Measurements from ENCODE around the gene DHX35. TPM values are rescaled to one million over a fixed set of nuclear protein-coding genes. Genes with fewer than 3 reads are reported as not detected.

Gene DHX35
- total and polyA plus RNA-seq, 10 of the 15 experiments (the other 5 are each of a cell fraction or from before 2014, with no cell fraction given) = 4.3 to 21.6 (median 14.9) TPM

DNA sequence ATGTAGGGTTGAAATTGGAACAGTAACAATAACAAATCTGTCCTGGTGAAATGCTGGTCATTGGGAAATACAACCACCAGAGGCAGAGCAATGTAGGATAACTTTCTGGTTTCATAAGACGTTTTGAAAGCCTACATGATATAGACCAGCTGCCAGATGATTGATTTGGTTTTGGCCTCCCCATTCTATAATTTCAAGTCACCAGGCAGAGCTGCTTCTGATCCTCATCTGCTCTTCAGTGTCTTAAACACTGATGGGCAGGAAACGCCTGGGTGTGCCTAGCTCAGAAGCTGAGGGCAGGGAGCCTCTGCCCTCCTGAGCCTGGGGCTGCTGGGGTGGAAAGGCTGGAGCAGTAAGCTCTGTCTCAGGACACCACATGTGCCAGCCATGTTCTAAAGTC lies 24.5 kb downstream of the DHX35 start:
- ChIA-PET SMC1A (ENCODE audit: uncharacterized antibody, unreplicated experiment) (interaction anchor here (0.8 to 14.8 kb wide), 8 partner anchors 8 to 60 kb away, joined by 3 to 237 read pairs (median 8); partner anchors contain the start of genes DHX35 and FAM83D), RAD21 (ENCODE audit: unreplicated experiment) (interaction anchor here (0.8 to 6.4 kb wide), 6 partner anchors 10 to 96 kb away, joined by 3 to 75 read pairs (median 5); partner anchors contain the start of gene DHX35), CTCF (interaction anchor here (0.6 to 4.7 kb wide), 9 partner anchors 9 to 144 kb away, joined by 3 to 33 read pairs (median 5); partner anchors contain the start of gene DHX35), POLR2A (interaction anchor here (0.6 to 5.6 kb wide), 4 partner anchors 10 to 23 kb away, joined by 3 to 36 read pairs (median 16); partner anchors contain the start of gene DHX35)
- Histone ChIP-seq H3K36me3 (ENCODE audit: control insufficient read depth in 2 of 2, insufficient read depth in 2 of 2, low read length in 1 of 2) (peaks cover 0 to 3% of the 10 kb centered on the region in 2 experiments; a peak in 1 of 4 replicates), H3K79me2 (ENCODE audit: control insufficient read depth, insufficient read depth, low read length) (peaks cover 2% of the 10 kb centered on the region), H4K20me1 (ENCODE audit: control insufficient read depth, insufficient read depth) (no peaks in the 10 kb centered on the region), H3K4me3 (0 out of 2 replicates have a peak overlapping the region, but pooled peaks have one; percentile 22), H3K4me1 (ENCODE audit: control insufficient read depth, insufficient read depth, low read length) (peaks cover 34% of the 10 kb centered on the region), H2AFZ (ENCODE audit: control insufficient read depth, low read depth, low read length) (peak overlapping the region; percentile 32), H3K9ac (ENCODE audit: control insufficient read depth, insufficient read depth, low read length) (peak overlapping the region; percentile 65), H3K9me3 (replicated peaks; ENCODE audit: control insufficient read depth, insufficient read depth, low read length) (no peaks in the 10 kb centered on the region), H3K27me3 (replicated peaks in 1 of 2; ENCODE audit: control insufficient read depth in 2 of 2, insufficient read depth in 2 of 2, low read length in 1 of 2) (no peaks in the 10 kb centered on the region), H3K4me2 (ENCODE audit: control insufficient read depth, insufficient read depth) (peak overlapping the region; percentile 80), H3K27ac (ENCODE audit: control insufficient read depth, insufficient read depth) (peak overlapping the region; percentile 91)
- WGBS (ENCODE audit: insufficient coverage, insufficient replicate concordance, low lambda C conversion rate, missing lambda C conversion rate) = 3% methylated on average over 2 of the region's 2 CpGs
- FAIRE-seq (no peak), DNase-seq (ENCODE audit: low read depth, low spot score) (peak; percentile 26), ATAC-seq (peak; percentile 73)
- intact Hi-C loops (cut with micrococcal nuclease; ENCODE audit: unreplicated experiment) = loop anchor here (2.0 kb wide), 1 partner anchor 34 kb away; no protein-coding TSS in a partner anchor
- in situ Hi-C loops (cut with MboI) = no loop called here
- no TSS peak for BruUV-seq (replicated peaks)
- TF ChIP-seq ATF7 (IDR thresholded peaks at IDR 0.05; ENCODE audit: low read depth) (no peak), TCF12 (IDR thresholded peaks at IDR 0.05; ENCODE audit: low read depth, low read length) (peak; percentile 76), HDAC6 (IDR thresholded peaks at IDR 0.05; ENCODE audit: unreplicated experiment) (no peak), RUNX3 (IDR thresholded peaks at IDR 0.05; ENCODE audit: low read length) (peak; percentile 36), ZNF384 (IDR thresholded peaks at IDR 0.05; ENCODE audit: borderline replicate concordance, low read depth, low read length) (no peak), POLR2A (IDR thresholded peaks at IDR 0.05; ENCODE audit: low read depth, low read length) (no peak), NFXL1 (IDR thresholded peaks at IDR 0.05; ENCODE audit: borderline replicate concordance) (no peak), DPF2 (IDR thresholded peaks at IDR 0.05) (no peak), FOS (IDR thresholded peaks at IDR 0.05; ENCODE audit: borderline replicate concordance, extremely low read depth, insufficient read length) (no peak), CEBPB (IDR thresholded peaks at IDR 0.05; ENCODE audit: borderline replicate concordance in 1 of 2, low read depth in 2 of 2, low read length in 2 of 2) (no peak), TCF3 (IDR thresholded peaks at IDR 0.05; ENCODE audit: borderline replicate concordance, insufficient read depth, low read depth, low read length) (peak; percentile 83; the same call in 1 of the 2 replicates)
- TF ChIP-seq, protein P1, sequence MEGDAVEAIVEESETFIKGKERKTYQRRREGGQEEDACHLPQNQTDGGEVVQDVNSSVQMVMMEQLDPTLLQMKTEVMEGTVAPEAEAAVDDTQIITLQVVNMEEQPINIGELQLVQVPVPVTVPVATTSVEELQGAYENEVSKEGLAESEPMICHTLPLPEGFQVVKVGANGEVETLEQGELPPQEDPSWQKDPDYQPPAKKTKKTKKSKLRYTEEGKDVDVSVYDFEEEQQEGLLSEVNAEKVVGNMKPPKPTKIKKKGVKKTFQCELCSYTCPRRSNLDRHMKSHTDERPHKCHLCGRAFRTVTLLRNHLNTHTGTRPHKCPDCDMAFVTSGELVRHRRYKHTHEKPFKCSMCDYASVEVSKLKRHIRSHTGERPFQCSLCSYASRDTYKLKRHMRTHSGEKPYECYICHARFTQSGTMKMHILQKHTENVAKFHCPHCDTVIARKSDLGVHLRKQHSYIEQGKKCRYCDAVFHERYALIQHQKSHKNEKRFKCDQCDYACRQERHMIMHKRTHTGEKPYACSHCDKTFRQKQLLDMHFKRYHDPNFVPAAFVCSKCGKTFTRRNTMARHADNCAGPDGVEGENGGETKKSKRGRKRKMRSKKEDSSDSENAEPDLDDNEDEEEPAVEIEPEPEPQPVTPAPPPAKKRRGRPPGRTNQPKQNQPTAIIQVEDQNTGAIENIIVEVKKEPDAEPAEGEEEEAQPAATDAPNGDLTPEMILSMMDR (IDR thresholded peaks at IDR 0.05 in 2 of 3, conservative IDR thresholded peaks at IDR 0.05 in 1 of 3; ENCODE audit: control insufficient read depth in 2 of 3, extremely low read depth in 1 of 3, insufficient read depth in 1 of 3, low read depth in 3 of 3, low read length in 3 of 3) = 0 out of 6 replicates have a peak, but pooled peaks of 1 of the 3 experiments have one; percentile 9
- TF ChIP-seq, protein P2, sequence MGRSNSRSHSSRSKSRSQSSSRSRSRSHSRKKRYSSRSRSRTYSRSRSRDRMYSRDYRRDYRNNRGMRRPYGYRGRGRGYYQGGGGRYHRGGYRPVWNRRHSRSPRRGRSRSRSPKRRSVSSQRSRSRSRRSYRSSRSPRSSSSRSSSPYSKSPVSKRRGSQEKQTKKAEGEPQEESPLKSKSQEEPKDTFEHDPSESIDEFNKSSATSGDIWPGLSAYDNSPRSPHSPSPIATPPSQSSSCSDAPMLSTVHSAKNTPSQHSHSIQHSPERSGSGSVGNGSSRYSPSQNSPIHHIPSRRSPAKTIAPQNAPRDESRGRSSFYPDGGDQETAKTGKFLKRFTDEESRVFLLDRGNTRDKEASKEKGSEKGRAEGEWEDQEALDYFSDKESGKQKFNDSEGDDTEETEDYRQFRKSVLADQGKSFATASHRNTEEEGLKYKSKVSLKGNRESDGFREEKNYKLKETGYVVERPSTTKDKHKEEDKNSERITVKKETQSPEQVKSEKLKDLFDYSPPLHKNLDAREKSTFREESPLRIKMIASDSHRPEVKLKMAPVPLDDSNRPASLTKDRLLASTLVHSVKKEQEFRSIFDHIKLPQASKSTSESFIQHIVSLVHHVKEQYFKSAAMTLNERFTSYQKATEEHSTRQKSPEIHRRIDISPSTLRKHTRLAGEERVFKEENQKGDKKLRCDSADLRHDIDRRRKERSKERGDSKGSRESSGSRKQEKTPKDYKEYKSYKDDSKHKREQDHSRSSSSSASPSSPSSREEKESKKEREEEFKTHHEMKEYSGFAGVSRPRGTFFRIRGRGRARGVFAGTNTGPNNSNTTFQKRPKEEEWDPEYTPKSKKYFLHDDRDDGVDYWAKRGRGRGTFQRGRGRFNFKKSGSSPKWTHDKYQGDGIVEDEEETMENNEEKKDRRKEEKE (IDR thresholded peaks at IDR 0.05) = no peak
- TF ChIP-seq, protein P3, sequence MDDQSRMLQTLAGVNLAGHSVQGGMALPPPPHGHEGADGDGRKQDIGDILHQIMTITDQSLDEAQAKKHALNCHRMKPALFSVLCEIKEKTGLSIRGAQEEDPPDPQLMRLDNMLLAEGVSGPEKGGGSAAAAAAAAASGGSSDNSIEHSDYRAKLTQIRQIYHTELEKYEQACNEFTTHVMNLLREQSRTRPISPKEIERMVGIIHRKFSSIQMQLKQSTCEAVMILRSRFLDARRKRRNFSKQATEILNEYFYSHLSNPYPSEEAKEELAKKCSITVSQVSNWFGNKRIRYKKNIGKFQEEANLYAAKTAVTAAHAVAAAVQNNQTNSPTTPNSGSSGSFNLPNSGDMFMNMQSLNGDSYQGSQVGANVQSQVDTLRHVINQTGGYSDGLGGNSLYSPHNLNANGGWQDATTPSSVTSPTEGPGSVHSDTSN (IDR thresholded peaks at IDR 0.05; ENCODE audit: insufficient replicate concordance, low read depth, low read length) = peak; percentile 53
- TF ChIP-seq, protein P4, sequence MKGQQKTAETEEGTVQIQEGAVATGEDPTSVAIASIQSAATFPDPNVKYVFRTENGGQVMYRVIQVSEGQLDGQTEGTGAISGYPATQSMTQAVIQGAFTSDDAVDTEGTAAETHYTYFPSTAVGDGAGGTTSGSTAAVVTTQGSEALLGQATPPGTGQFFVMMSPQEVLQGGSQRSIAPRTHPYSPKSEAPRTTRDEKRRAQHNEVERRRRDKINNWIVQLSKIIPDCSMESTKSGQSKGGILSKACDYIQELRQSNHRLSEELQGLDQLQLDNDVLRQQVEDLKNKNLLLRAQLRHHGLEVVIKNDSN (IDR thresholded peaks at IDR 0.05; ENCODE audit: borderline replicate concordance, extremely low read length, insufficient read depth, low read depth, low read length) = no peak
